ENCODE data around the gene CLPTM1L. TPM values are rescaled to one million over a fixed set of nuclear protein-coding genes. Genes with fewer than 3 reads are reported as not detected.

CLPTM1L gene
- total RNA-seq, 4 donors from 2014 or later, result 78.0 to 143 (median 104) TPM

- in situ Hi-C loops (cut with MboI; ENCODE audit: low pct_ligation_motif_present in 1 of 4, low pct_unique_long_range_greater_than_20kb in 1 of 4, low sequenced_read_pairs in 3 of 4), result loop anchor here in 1 of 4 donors (25.0 kb wide), 1 partner anchor 286 kb away; no protein-coding TSS in a partner anchor
- peaks cover 0 to 1% (median under 1%) of the 10 kb centered on the region in 4 donors for H3K4me1 ChIP-seq
- 92 to 100% methylated on average over 1 to 4 of the region's 4 CpGs for WGBS, 2 donors (ENCODE audit: low coverage in 1 of 2)
- intact Hi-C loops (cut with DNase I; ENCODE audit: low total_unique reads), result no loop called here
- no peak overlapping the region for H3K27ac ChIP-seq
- no peak overlapping the region for H3K4me3 ChIP-seq
- no peak for DNase-seq
- H3K27me3 ChIP-seq, result peaks cover 6% of the 10 kb centered on the region
- H3K9me3 ChIP-seq, result no peaks in the 10 kb centered on the region
- H3K36me3 ChIP-seq, result no peaks in the 10 kb centered on the region
- TF ChIP-seq EP300 (IDR thresholded peaks at IDR 0.05; ENCODE audit: low read depth) (no peak), POLR2AphosphoS5 (IDR thresholded peaks at IDR 0.05) (no peak), CTCF (IDR thresholded peaks at IDR 0.05) (no peak), POLR2A (IDR thresholded peaks at IDR 0.05) (no peak)
These were observed 6.3 kb upstream of the CLPTM1L start for GRCh38 chr5:1351156-1351555.

GRCh38 chr5:1349246-1349645, 4.3 kb upstream of the CLPTM1L start:
- DNase-seq, result no peak

GRCh38 chr5:1348986-1349245, 4.0 kb upstream of the CLPTM1L start:
- in situ Hi-C loops (cut with MboI; ENCODE audit: low pct_ligation_motif_present in 1 of 4, low pct_unique_long_range_greater_than_20kb in 1 of 4, low sequenced_read_pairs in 3 of 4) (no loop called here), intact Hi-C loops (cut with DNase I; ENCODE audit: low total_unique reads) (no loop called here)
- Histone ChIP-seq H3K9me3 (no peaks in the 10 kb centered on the region), H3K27ac (no peak overlapping the region), H3K27me3 (no peaks in the 10 kb centered on the region), H3K36me3 (no peaks in the 10 kb centered on the region), H3K4me3 (no peak overlapping the region), H3K4me1 (peaks cover 5 to 14% (median 10%) of the 10 kb centered on the region in 4 donors)
- DNase-seq, result no peak
- WGBS, 2 donors (ENCODE audit: low coverage in 1 of 2), result 60 to 77% methylated on average over 1 of the region's 1 CpG
- TF ChIP-seq POLR2AphosphoS5 (IDR thresholded peaks at IDR 0.05), result no peak
- TF ChIP-seq CTCF (IDR thresholded peaks at IDR 0.05), result no peak
- no peak for TF ChIP-seq EP300 (IDR thresholded peaks at IDR 0.05; ENCODE audit: low read depth)
- no peak for TF ChIP-seq POLR2A (IDR thresholded peaks at IDR 0.05)

More at GRCh38 chr5:1349246-1349645, 4.3 kb upstream of the CLPTM1L start:
- TF ChIP-seq POLR2A (IDR thresholded peaks at IDR 0.05), result no peak
- intact Hi-C loops (cut with DNase I; ENCODE audit: low total_unique reads) (no loop called here), in situ Hi-C loops (cut with MboI; ENCODE audit: low pct_ligation_motif_present in 1 of 4, low pct_unique_long_range_greater_than_20kb in 1 of 4, low sequenced_read_pairs in 3 of 4) (no loop called here)
- Histone ChIP-seq H3K4me3 (no peak overlapping the region), H3K27ac (no peak overlapping the region), H3K36me3 (no peaks in the 10 kb centered on the region), H3K27me3 (no peaks in the 10 kb centered on the region), H3K4me1 (peaks cover 5 to 11% (median 7%) of the 10 kb centered on the region in 4 donors), H3K9me3 (no peaks in the 10 kb centered on the region)
- 38 to 47% methylated on average over 6 to 12 of the region's 12 CpGs for WGBS, 2 donors (ENCODE audit: low coverage in 1 of 2)

GRCh38 chr5:1347571-1347970, 2.7 kb upstream of the CLPTM1L start:
- in situ Hi-C loops (cut with MboI; ENCODE audit: low pct_ligation_motif_present in 1 of 4, low pct_unique_long_range_greater_than_20kb in 1 of 4, low sequenced_read_pairs in 3 of 4) (no loop called here), intact Hi-C loops (cut with DNase I; ENCODE audit: low total_unique reads) (no loop called here)
- no peak for DNase-seq
- Histone ChIP-seq H3K27me3 (no peaks in the 10 kb centered on the region), H3K27ac (no peak overlapping the region), H3K4me1 (peaks cover 11 to 27% (median 19%) of the 10 kb centered on the region in 4 donors), H3K36me3 (no peaks in the 10 kb centered on the region), H3K9me3 (no peaks in the 10 kb centered on the region), H3K4me3 (no peak overlapping the region)
- no peak for TF ChIP-seq POLR2AphosphoS5 (IDR thresholded peaks at IDR 0.05)
- TF ChIP-seq POLR2A (IDR thresholded peaks at IDR 0.05), result no peak
- no peak for TF ChIP-seq EP300 (IDR thresholded peaks at IDR 0.05; ENCODE audit: low read depth)
- no peak for TF ChIP-seq CTCF (IDR thresholded peaks at IDR 0.05)
- 65% methylated on average over 10 of the region's 10 CpGs; no CpG with 5 or more reads in 1 of the 2 donors for WGBS, 2 donors (ENCODE audit: low coverage in 1 of 2)

Measured in transverse colon (tissue), 4 donors.